H1 (cell line): Measurements from ENCODE around the gene TNPO2. TPM values are rescaled to one million over a fixed set of nuclear protein-coding genes. Genes with fewer than 3 reads are reported as not detected.

ENCODE experiments used
- CTCF ChIA-PET: fragments of 300-600 bp; sonication (Branson Sonifier 250); formaldehyde crosslinking; loops from one replicate; lab custom pipeline; 2021; ENCODE audit not compliant: partially characterized antibody; lab: Charles Lee
- POLR2A ChIA-PET: fragments of 300-600 bp; sonication (Branson Sonifier 250); formaldehyde crosslinking; loops from one replicate; lab custom pipeline; 2021; ENCODE audit warnings: inconsistent platforms; ENCODE audit not compliant: partially characterized antibody; lab: Charles Lee
- DNase-seq, 2 experiments: peaks; one replicate each; pipeline versions ENCODE4 v3.0.0 to v3.0.0-alpha.2; 2010 to 2022; ENCODE audit warnings: low spot score in 2 of 2, low read depth in 1 of 2, mixed read lengths in 1 of 2
- FAIRE-seq: peaks from 2 replicates; lab custom pipeline; 2011; peaks lifted over from hg19 to GRCh38; lab: Jason Lieb, UNC
- H2AFZ ChIP-seq: 2 replicates; pipeline ENCODE4 v1.8.1; 2012; ENCODE audit warnings: low read length, inconsistent platforms
- H2AK5ac ChIP-seq: 2 replicates; pipeline ENCODE4 v1.6.1; 2013; ENCODE audit warnings: low read depth, low read length
- H2BK120ac ChIP-seq: replicated peaks from 2 replicates; pipeline ENCODE3; 2013; ENCODE audit warnings: low read depth, low read length, inconsistent platforms
- H2BK12ac ChIP-seq: 2 replicates; pipeline ENCODE4 v1.6.1; 2013; ENCODE audit warnings: low read depth, low read length
- H2BK15ac ChIP-seq: 2 replicates; pipeline ENCODE4 v1.6.1; 2013; ENCODE audit warnings: low read length
- H2BK20ac ChIP-seq: 2 replicates; pipeline ENCODE4 v1.6.1; 2013; ENCODE audit warnings: low read length
- H2BK5ac ChIP-seq: 2 replicates; pipeline ENCODE4 v1.6.1; 2013; ENCODE audit warnings: low read depth, low read length
- H3K14ac ChIP-seq: 2 replicates; pipeline ENCODE4 v1.6.1; 2013; ENCODE audit warnings: inconsistent platforms; ENCODE audit not compliant: insufficient read length
- H3K18ac ChIP-seq: 2 replicates; pipeline ENCODE4 v1.6.1; 2013; ENCODE audit warnings: low read length; ENCODE audit errors: extremely low read depth
- H3K23ac ChIP-seq: 2 replicates; pipeline ENCODE4 v1.6.1; 2013; ENCODE audit warnings: inconsistent platforms; ENCODE audit not compliant: insufficient read length
- H3K23me2 ChIP-seq: 2 replicates; pipeline ENCODE4 v1.6.1; 2013; ENCODE audit warnings: low read depth, low read length
- H3K27ac ChIP-seq: 2 replicates; pipeline ENCODE4 v1.6.1; 2011; ENCODE audit warnings: low read depth, low read length, inconsistent platforms
- H3K27me3 ChIP-seq, 4 experiments: replicated peaks in 1 of 4; 1 replicate in 1 of 4; 2 replicates in 3 of 4; pipeline versions ENCODE4 v1.6.1 to v1.8.1; 2011 to 2013; ENCODE audit warnings: low read length in 3 of 4, mild to moderate bottlenecking in 3 of 4, inconsistent platforms in 2 of 4, mixed read lengths in 2 of 4, moderate library complexity in 1 of 4; ENCODE audit not compliant: control insufficient read depth in 3 of 4, insufficient read depth in 3 of 4; ENCODE audit errors: extremely low read depth in 1 of 4
- H3K36me3 ChIP-seq, 4 experiments: 2 replicates each; pipeline versions ENCODE4 v1.6.1 to v1.8.1; 2011 to 2013; ENCODE audit warnings: mild to moderate bottlenecking in 4 of 4, low read length in 3 of 4, moderate library complexity in 2 of 4, control low read depth in 1 of 4, inconsistent platforms in 1 of 4; ENCODE audit not compliant: insufficient read depth in 4 of 4, control insufficient read depth in 2 of 4
- H3K4ac ChIP-seq: replicated peaks from 2 replicates; pipeline ENCODE3; 2013; ENCODE audit warnings: low read length, low read depth, mixed read lengths, inconsistent platforms; ENCODE audit not compliant: insufficient read length
- H3K4me1 ChIP-seq, 4 experiments: replicated peaks in 1 of 4; 1 replicate in 1 of 4; 2 replicates in 3 of 4; pipeline versions ENCODE4 v1.6.1 to v1.8.1; 2011 to 2013; ENCODE audit warnings: low read length in 3 of 4, inconsistent platforms in 2 of 4, mixed read lengths in 1 of 4; ENCODE audit not compliant: insufficient read depth in 4 of 4, control insufficient read depth in 3 of 4
- H3K4me2 ChIP-seq, 2 experiments: 2 replicates each; pipeline versions ENCODE4 v1.6.1 to v1.8.1; 2011 to 2013; ENCODE audit warnings: low read depth in 2 of 2, low read length in 2 of 2, control low read depth in 1 of 2, inconsistent platforms in 1 of 2, mild to moderate bottlenecking in 1 of 2; ENCODE audit not compliant: insufficient read depth in 1 of 2
- H3K4me3 ChIP-seq, 4 experiments: fragments of 200-600, 300-600 bp in 1 of 4; sonication (generic), shearing (Covaris generic), sonication (Bioruptor Twin) in 1 of 4; 2 replicates each; pipeline versions ENCODE4 v1.5.1 to v1.8.1; 2011 to 2016; ENCODE audit warnings: low read length in 4 of 4, low read depth in 3 of 4, control low read depth in 2 of 4, inconsistent platforms in 2 of 4, mild to moderate bottlenecking in 2 of 4, mixed read lengths in 1 of 4, moderate library complexity in 1 of 4; ENCODE audit not compliant: insufficient read depth in 2 of 4; ENCODE audit errors: extremely low read depth in 1 of 4
- H3K56ac ChIP-seq: replicated peaks from 2 replicates; pipeline ENCODE3; 2013; ENCODE audit warnings: low read depth, mild to moderate bottlenecking, mixed read lengths, low read length, inconsistent platforms; ENCODE audit not compliant: insufficient read length
- H3K79me1 ChIP-seq: 2 replicates; pipeline ENCODE4 v1.6.1; 2013; ENCODE audit warnings: low read depth, low read length, control low read depth
- H3K79me2 ChIP-seq, 2 experiments: 2 replicates each; pipeline versions ENCODE4 v1.6.1 to v1.8.1; 2012 to 2013; ENCODE audit warnings: low read length in 2 of 2, mild to moderate bottlenecking in 2 of 2, inconsistent platforms in 1 of 2; ENCODE audit not compliant: insufficient read depth in 2 of 2, control insufficient read depth in 1 of 2
- H3K9ac ChIP-seq, 4 experiments: replicated peaks in 1 of 4; 1 replicate in 1 of 4; 2 replicates in 3 of 4; pipeline versions ENCODE4 v1.6.1 to v1.8.1; 2011 to 2013; ENCODE audit warnings: low read depth in 3 of 4, low read length in 3 of 4, control low read depth in 2 of 4, mild to moderate bottlenecking in 2 of 4, moderate library complexity in 2 of 4, inconsistent platforms in 1 of 4; ENCODE audit errors: extremely low read depth in 1 of 4
- H3K9me3 ChIP-seq, 2 experiments: 2 replicates each; pipeline versions ENCODE4 v1.6.1 to v1.8.1; 2012 to 2013; ENCODE audit warnings: mild to moderate bottlenecking in 2 of 2, moderate library complexity in 2 of 2, control low read depth in 1 of 2, inconsistent platforms in 1 of 2, low read depth in 1 of 2, low read length in 1 of 2, mixed read lengths in 1 of 2; ENCODE audit not compliant: insufficient read depth in 2 of 2
- H4K20me1 ChIP-seq, 2 experiments: replicated peaks in 1 of 2; 2 replicates each; pipeline versions ENCODE3 to v1.8.1; 2011 to 2013; ENCODE audit warnings: inconsistent platforms in 2 of 2, low read length in 2 of 2, mild to moderate bottlenecking in 1 of 2; ENCODE audit not compliant: insufficient read depth in 2 of 2, control insufficient read depth in 1 of 2
- H4K5ac ChIP-seq: 2 replicates; pipeline ENCODE4 v1.6.1; 2013; ENCODE audit warnings: low read length, low read depth, mixed read lengths, inconsistent platforms; ENCODE audit not compliant: insufficient read length
- H4K8ac ChIP-seq: 2 replicates; pipeline ENCODE4 v1.8.0; 2013; ENCODE audit warnings: mild to moderate bottlenecking, moderate library complexity, low read length, inconsistent platforms; ENCODE audit not compliant: insufficient read depth; ENCODE audit errors: extremely low read depth
- H4K91ac ChIP-seq: replicated peaks from 2 replicates; pipeline ENCODE3; 2013; ENCODE audit warnings: low read length, mixed read lengths, inconsistent platforms; ENCODE audit not compliant: insufficient read length
- FOSL1 ChIP-seq: IDR thresholded peaks from 2 replicates; pipeline ENCODE4 v1.6.1; 2011; ENCODE audit warnings: mild to moderate bottlenecking, low read depth, low read length, moderate library complexity; ENCODE audit not compliant: insufficient read depth
- MAFK ChIP-seq: IDR thresholded peaks from 2 replicates; pipeline ENCODE4 v1.6.1; 2012; ENCODE audit warnings: low read depth, mild to moderate bottlenecking, improper control_type of control experiment, low read length
- SRF ChIP-seq: IDR thresholded peaks from 2 replicates; pipeline ENCODE4 v1.6.1; 2011; ENCODE audit warnings: mild to moderate bottlenecking, low read depth, low read length, moderate library complexity
- WGBS, 2 experiments: shearing (Covaris generic) in 1 of 2; methylation state at CpG; one replicate each; pipeline versions ENCODE4 v1.1.6 to v1.1.7; 2013 to 2015; ENCODE audit warnings: low lambda C conversion rate in 2 of 2, mixed read lengths in 2 of 2, inconsistent platforms in 1 of 2, low coverage in 1 of 2, missing lambda C conversion rate in 1 of 2; ENCODE audit not compliant: insufficient replicate concordance in 2 of 2, insufficient coverage in 1 of 2, insufficient read length in 1 of 2; ENCODE audit errors: extremely low coverage in 1 of 2, missing lambda C conversion rate in 1 of 2; 5-methylcytosine and 5-hydroxymethylcytosine counted together
- polyA plus RNA-seq, 7 experiments: library from polyadenylated mRNA; depleted of rRNA in 3 of 7; stranded (reverse) in 5 of 7; unstranded in 2 of 7; fragments of >200 nt in 5 of 7; fragments of 200-250 nt in 2 of 7; gene quantifications; 1 replicate in 5 of 7; 2 replicates in 1 of 7; 4 replicates in 1 of 7; pipeline versions ENCODE4 v1.2.1 to v1.2.3, GENCODE V29; 2011 to 2013; ENCODE audit warnings: missing spikeins in 2 of 7, mixed read lengths in 2 of 7
- total RNA-seq: library from RNA; stranded (reverse); fragmentation: NEBNext Ultra II Directional; extraction: Animal tissue kit (Norgen Biotek cat#: 25700); gene quantifications from 2 replicates; pipeline ENCODE4 v1.2.1, GENCODE V29; 2021

Gene TNPO2
- total and polyA plus RNA-seq, 2 of the 8 experiments (the other 6 are each of a cell fraction or from before 2014, with no cell fraction given): 112 to 121 TPM

DNA sequence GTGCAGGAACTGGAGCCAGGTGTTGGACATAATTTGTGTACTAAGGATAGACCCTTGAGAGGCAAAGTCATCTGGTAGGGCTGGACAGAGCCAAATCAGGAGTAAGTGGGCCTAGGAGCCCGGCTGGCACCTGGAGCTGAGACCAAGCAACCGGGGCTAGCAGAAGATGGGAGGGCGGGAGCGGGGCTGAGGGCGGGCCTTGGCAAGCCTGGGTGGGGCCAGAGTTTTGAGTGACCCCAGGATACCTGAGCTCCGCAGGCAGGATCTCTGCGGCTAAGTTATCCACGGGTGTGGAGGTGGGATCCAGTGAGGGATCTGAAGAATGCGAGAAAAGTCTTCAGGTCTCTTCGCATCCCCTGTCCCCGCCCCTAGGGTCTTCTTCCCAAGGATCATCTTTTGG, 43.4 kb upstream of the TNPO2 start:
- Histone ChIP-seq H3K14ac (no peak overlapping the region), H4K5ac (no peak overlapping the region), H3K27ac (no peak overlapping the region), H3K23me2 (no peaks in the 10 kb centered on the region), H2AFZ (no peak overlapping the region), H2AK5ac (no peak overlapping the region), H3K79me2 (no peaks in the 10 kb centered on the region), H2BK5ac (no peak overlapping the region), H2BK120ac (no peak overlapping the region), H3K18ac (no peak overlapping the region), H3K9ac (no peak overlapping the region), H3K36me3 (peaks cover 4 to 48% (median 28%) of the 10 kb centered on the region in 4 experiments), H3K79me1 (no peaks in the 10 kb centered on the region), H4K20me1 (peaks cover 1 to 3% of the 10 kb centered on the region in 2 experiments), H3K23ac (no peak overlapping the region), H3K27me3 (no peaks in the 10 kb centered on the region), H2BK15ac (no peak overlapping the region), H3K56ac (no peak overlapping the region), H2BK20ac (no peak overlapping the region), H2BK12ac (no peak overlapping the region), H3K4ac (no peak overlapping the region), H4K91ac (no peak overlapping the region), H3K4me3 (no peak overlapping the region), H3K4me1 (peaks cover 0 to 8% (median 4%) of the 10 kb centered on the region in 4 experiments; a peak in 6 of 7 replicates), H4K8ac (no peak overlapping the region), H3K9me3 (no peaks in the 10 kb centered on the region), H3K4me2 (no peak overlapping the region)
- FAIRE-seq (no peak), DNase-seq (no peak)
- TF ChIP-seq SRF: no peak
- no peak for TF ChIP-seq MAFK
- TF ChIP-seq FOSL1: no peak
- 93% methylated on average over 11 of the region's 11 CpGs; no CpG with 5 or more reads in 1 of the 2 experiments for WGBS, 2 experiments
- ChIA-PET CTCF (interaction anchor here (1.0 to 17.5 kb wide), 6 partner anchors 7 to 80 kb away, joined by 3 to 288 read pairs (median 10); partner anchors contain the start of genes HOOK2, JUNB, PRDX2 and RNASEH2A), POLR2A (interaction anchor here (0.9 to 9.2 kb wide), 7 partner anchors 9 to 97 kb away, joined by 3 to 70 read pairs (median 6); partner anchors contain the start of genes BEST2, GET3, PRDX2 and THSD8)
